ENCODE data around the gene EOGT.
A peak's percentile ranks its signal among the peaks of the same experiment; 100 is the strongest.

The EOGT gene

GRCh38 chr3:69009559-69010410 is 3.7 kb downstream of the EOGT start:
- Histone ChIP-seq H3K36me3 (ENCODE audit: insufficient read depth, insufficient read length, low read length) (peaks cover 47% of the 10 kb centered on the region), H3K4me3 (ENCODE audit: insufficient read length, low read depth) (no peak overlapping the region), H3K9me3 (ENCODE audit: insufficient read depth, low read length) (no peaks in the 10 kb centered on the region), H3K27me3 (ENCODE audit: insufficient read depth, insufficient read length) (peaks cover 5% of the 10 kb centered on the region), H3K4me1 (ENCODE audit: insufficient read depth, insufficient read length) (peaks cover 3% of the 10 kb centered on the region), H3K9ac (ENCODE audit: insufficient read length, low read depth) (no peak overlapping the region)
- DNase-seq (ENCODE audit: low read depth, low spot score), result peak; percentile 81
- TF ChIP-seq YY1 (IDR thresholded peaks at IDR 0.05; ENCODE audit: insufficient read depth, insufficient read length) (no peak), SUZ12 (IDR thresholded peaks at IDR 0.05; ENCODE audit: extremely low read depth, insufficient read depth, insufficient read length) (no peak), ZNF274 (IDR thresholded peaks at IDR 0.05; ENCODE audit: low read depth, low read length) (no peak)

GRCh38 chr3:69008980-69009379 is 4.5 kb downstream of the EOGT start:
- peaks cover 3% of the 10 kb centered on the region for H3K4me1 ChIP-seq (ENCODE audit: insufficient read depth, insufficient read length)
- peaks cover 54% of the 10 kb centered on the region for H3K36me3 ChIP-seq (ENCODE audit: insufficient read depth, insufficient read length, low read length)
- H3K9me3 ChIP-seq (ENCODE audit: insufficient read depth, low read length), result no peaks in the 10 kb centered on the region
- no peak overlapping the region for H3K9ac ChIP-seq (ENCODE audit: insufficient read length, low read depth)
- TF ChIP-seq SUZ12 (IDR thresholded peaks at IDR 0.05; ENCODE audit: extremely low read depth, insufficient read depth, insufficient read length) (no peak), ZNF274 (IDR thresholded peaks at IDR 0.05; ENCODE audit: low read depth, low read length) (no peak), YY1 (IDR thresholded peaks at IDR 0.05; ENCODE audit: insufficient read depth, insufficient read length) (no peak)
- H3K4me3 ChIP-seq (ENCODE audit: insufficient read length, low read depth), result no peak overlapping the region
- H3K27me3 ChIP-seq (ENCODE audit: insufficient read depth, insufficient read length), result peaks cover 5% of the 10 kb centered on the region
- peak; percentile 74 for DNase-seq (ENCODE audit: low read depth, low spot score)

GRCh38 chr3:69005791-69006482 is 7.5 kb downstream of the EOGT start:
- Histone ChIP-seq H3K4me1 (ENCODE audit: insufficient read depth, insufficient read length) (peaks cover 3% of the 10 kb centered on the region), H3K9me3 (ENCODE audit: insufficient read depth, low read length) (no peaks in the 10 kb centered on the region), H3K4me3 (ENCODE audit: insufficient read length, low read depth) (no peak overlapping the region), H3K27me3 (ENCODE audit: insufficient read depth, insufficient read length) (no peaks in the 10 kb centered on the region), H3K9ac (ENCODE audit: insufficient read length, low read depth) (no peak overlapping the region), H3K36me3 (ENCODE audit: insufficient read depth, insufficient read length, low read length) (peaks cover 68% of the 10 kb centered on the region)
- TF ChIP-seq ZNF274 (IDR thresholded peaks at IDR 0.05; ENCODE audit: low read depth, low read length) (no peak), YY1 (IDR thresholded peaks at IDR 0.05; ENCODE audit: insufficient read depth, insufficient read length) (no peak), SUZ12 (IDR thresholded peaks at IDR 0.05; ENCODE audit: extremely low read depth, insufficient read depth, insufficient read length) (no peak)
- DNase-seq (ENCODE audit: low read depth, low spot score), result no peak

DNA sequence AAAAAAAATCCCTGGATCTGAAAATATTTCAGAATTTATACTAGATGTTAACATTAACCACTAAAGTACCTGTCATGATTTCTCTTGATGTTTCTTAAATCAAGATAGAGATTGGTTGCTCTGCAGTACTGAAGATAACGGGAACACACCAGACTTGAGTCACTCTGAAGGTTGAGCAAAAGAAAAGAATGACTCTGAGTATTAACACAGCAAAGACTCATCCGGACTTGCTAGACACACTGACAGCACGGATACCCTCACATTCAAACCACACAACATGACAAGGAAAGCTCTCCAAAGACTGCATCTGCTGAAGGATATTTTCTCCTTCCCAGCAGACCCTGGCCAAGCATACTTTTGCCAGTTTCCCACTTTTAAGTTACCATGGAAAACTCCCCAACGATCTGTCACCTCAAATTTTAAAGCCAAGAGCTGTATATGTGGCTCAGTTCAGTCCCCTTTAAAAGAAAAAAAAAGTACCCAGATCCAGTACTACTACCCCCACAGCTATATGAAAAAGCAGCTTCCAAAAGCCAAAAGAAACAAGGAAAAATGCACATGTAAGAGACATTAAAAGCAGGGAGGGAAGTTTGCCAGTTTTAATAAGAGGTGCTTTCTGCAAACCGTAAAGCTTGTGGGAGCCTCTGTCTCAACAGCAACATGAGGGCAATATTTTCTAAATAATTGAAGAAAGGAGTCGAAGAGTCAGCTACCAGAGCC is 8.3 kb downstream of the EOGT start:
- Histone ChIP-seq H3K9me3 (ENCODE audit: insufficient read depth, low read length) (no peaks in the 10 kb centered on the region), H3K36me3 (ENCODE audit: insufficient read depth, insufficient read length, low read length) (peaks cover 63% of the 10 kb centered on the region), H3K27me3 (ENCODE audit: insufficient read depth, insufficient read length) (no peaks in the 10 kb centered on the region), H3K9ac (ENCODE audit: insufficient read length, low read depth) (no peak overlapping the region), H3K4me1 (ENCODE audit: insufficient read depth, insufficient read length) (peaks cover 3% of the 10 kb centered on the region), H3K4me3 (ENCODE audit: insufficient read length, low read depth) (no peak overlapping the region)
- no peak for DNase-seq (ENCODE audit: low read depth, low spot score)
- TF ChIP-seq SUZ12 (IDR thresholded peaks at IDR 0.05; ENCODE audit: extremely low read depth, insufficient read depth, insufficient read length) (no peak), YY1 (IDR thresholded peaks at IDR 0.05; ENCODE audit: insufficient read depth, insufficient read length) (no peak), ZNF274 (IDR thresholded peaks at IDR 0.05; ENCODE audit: low read depth, low read length) (no peak)

- TF ChIP-seq YY1 (IDR thresholded peaks at IDR 0.05; ENCODE audit: insufficient read depth, insufficient read length) (no peak), ZNF274 (IDR thresholded peaks at IDR 0.05; ENCODE audit: low read depth, low read length) (no peak)
- Histone ChIP-seq H3K27me3 (ENCODE audit: insufficient read depth, insufficient read length) (no peaks in the 10 kb centered on the region), H3K4me1 (ENCODE audit: insufficient read depth, insufficient read length) (peaks cover 3% of the 10 kb centered on the region), H3K4me3 (ENCODE audit: insufficient read length, low read depth) (no peak overlapping the region), H3K9ac (ENCODE audit: insufficient read length, low read depth) (no peak overlapping the region), H3K9me3 (ENCODE audit: insufficient read depth, low read length) (no peaks in the 10 kb centered on the region), H3K36me3 (ENCODE audit: insufficient read depth, insufficient read length, low read length) (peaks cover 70% of the 10 kb centered on the region)
- no peak for DNase-seq (ENCODE audit: low read depth, low spot score)
These were observed 9.3 kb downstream of the EOGT start for GRCh38 chr3:69004138-69004537.

- DNase-seq (ENCODE audit: low read depth, low spot score), result no peak
- Histone ChIP-seq H3K9me3 (ENCODE audit: insufficient read depth, low read length) (peaks cover 4% of the 10 kb centered on the region; the same call in 1 of the 2 replicates), H3K36me3 (ENCODE audit: insufficient read depth, insufficient read length, low read length) (peaks cover 71% of the 10 kb centered on the region), H3K4me3 (ENCODE audit: insufficient read length, low read depth) (no peak overlapping the region), H3K27me3 (ENCODE audit: insufficient read depth, insufficient read length) (no peaks in the 10 kb centered on the region), H3K4me1 (ENCODE audit: insufficient read depth, insufficient read length) (no peaks in the 10 kb centered on the region), H3K9ac (ENCODE audit: insufficient read length, low read depth) (no peak overlapping the region)
- TF ChIP-seq ZNF274 (IDR thresholded peaks at IDR 0.05; ENCODE audit: low read depth, low read length), result no peak
- TF ChIP-seq SUZ12 (IDR thresholded peaks at IDR 0.05; ENCODE audit: extremely low read depth, insufficient read depth, insufficient read length), result no peak
- no peak for TF ChIP-seq YY1 (IDR thresholded peaks at IDR 0.05; ENCODE audit: insufficient read depth, insufficient read length)
These were observed 13.9 kb downstream of the EOGT start for GRCh38 chr3:68999605-69000004.

DNA sequence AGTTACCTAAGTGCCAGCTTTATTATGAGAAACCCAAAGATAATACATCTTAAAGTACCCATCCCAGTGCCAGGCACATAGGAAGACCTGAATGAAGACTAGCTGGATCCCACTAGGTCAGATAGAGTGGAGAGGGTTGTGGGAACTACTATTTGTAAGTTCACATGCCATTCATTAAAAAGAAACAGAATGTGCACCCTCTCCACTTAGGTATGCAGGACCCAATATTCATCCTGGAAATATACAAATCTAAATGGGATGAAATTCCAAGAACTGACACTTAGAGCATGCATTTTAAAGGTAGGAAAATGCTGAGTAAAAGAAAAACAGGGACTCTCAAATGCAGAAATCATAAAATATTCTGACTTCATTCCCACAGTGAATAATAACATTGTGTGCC is 14.3 kb downstream of the EOGT start:
- H3K27me3 ChIP-seq (ENCODE audit: insufficient read depth, insufficient read length), result no peaks in the 10 kb centered on the region
- no peak for DNase-seq (ENCODE audit: low read depth, low spot score)
- TF ChIP-seq YY1 (IDR thresholded peaks at IDR 0.05; ENCODE audit: insufficient read depth, insufficient read length) (no peak), ZNF274 (IDR thresholded peaks at IDR 0.05; ENCODE audit: low read depth, low read length) (no peak), SUZ12 (IDR thresholded peaks at IDR 0.05; ENCODE audit: extremely low read depth, insufficient read depth, insufficient read length) (no peak)
- H3K36me3 ChIP-seq (ENCODE audit: insufficient read depth, insufficient read length, low read length), result peaks cover 73% of the 10 kb centered on the region
- no peak overlapping the region for H3K4me3 ChIP-seq (ENCODE audit: insufficient read length, low read depth)
- no peak overlapping the region for H3K9ac ChIP-seq (ENCODE audit: insufficient read length, low read depth)
- peaks cover 4% of the 10 kb centered on the region; the same call in 1 of the 2 replicates for H3K9me3 ChIP-seq (ENCODE audit: insufficient read depth, low read length)
- no peaks in the 10 kb centered on the region for H3K4me1 ChIP-seq (ENCODE audit: insufficient read depth, insufficient read length)

Data from NT2/D1 (cell line).